ENCODE measurements around the gene CFAP100.

DNA sequence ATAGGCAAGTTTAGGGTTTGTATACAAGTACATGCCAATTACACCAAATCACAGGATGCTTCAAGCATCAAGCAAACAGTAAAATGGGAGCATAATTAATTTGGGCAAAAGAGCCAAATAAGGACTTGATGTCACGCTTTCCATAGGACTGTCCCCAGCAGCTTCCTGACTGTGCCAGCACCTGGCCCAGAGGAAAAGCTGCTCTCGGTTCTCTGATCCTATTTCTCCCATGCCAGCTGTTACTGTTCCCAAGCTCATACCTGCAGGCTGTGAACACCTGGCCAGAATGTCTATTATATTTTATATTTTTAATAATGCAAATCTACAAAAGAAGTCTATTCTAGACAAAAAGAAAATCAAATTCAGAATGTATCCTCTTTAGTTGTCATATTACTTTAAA is 68.8 kb downstream of the CFAP100 start:
- TF ChIP-seq, protein P1, sequence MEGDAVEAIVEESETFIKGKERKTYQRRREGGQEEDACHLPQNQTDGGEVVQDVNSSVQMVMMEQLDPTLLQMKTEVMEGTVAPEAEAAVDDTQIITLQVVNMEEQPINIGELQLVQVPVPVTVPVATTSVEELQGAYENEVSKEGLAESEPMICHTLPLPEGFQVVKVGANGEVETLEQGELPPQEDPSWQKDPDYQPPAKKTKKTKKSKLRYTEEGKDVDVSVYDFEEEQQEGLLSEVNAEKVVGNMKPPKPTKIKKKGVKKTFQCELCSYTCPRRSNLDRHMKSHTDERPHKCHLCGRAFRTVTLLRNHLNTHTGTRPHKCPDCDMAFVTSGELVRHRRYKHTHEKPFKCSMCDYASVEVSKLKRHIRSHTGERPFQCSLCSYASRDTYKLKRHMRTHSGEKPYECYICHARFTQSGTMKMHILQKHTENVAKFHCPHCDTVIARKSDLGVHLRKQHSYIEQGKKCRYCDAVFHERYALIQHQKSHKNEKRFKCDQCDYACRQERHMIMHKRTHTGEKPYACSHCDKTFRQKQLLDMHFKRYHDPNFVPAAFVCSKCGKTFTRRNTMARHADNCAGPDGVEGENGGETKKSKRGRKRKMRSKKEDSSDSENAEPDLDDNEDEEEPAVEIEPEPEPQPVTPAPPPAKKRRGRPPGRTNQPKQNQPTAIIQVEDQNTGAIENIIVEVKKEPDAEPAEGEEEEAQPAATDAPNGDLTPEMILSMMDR (IDR thresholded peaks at IDR 0.05): no peak
- no peak for TF ChIP-seq POLR2A (IDR thresholded peaks at IDR 0.05)
- TF ChIP-seq EP300 (IDR thresholded peaks at IDR 0.05; ENCODE audit: low read depth): no peak

Measured in transverse colon (tissue), 3 donors.